GM12873 (cell line): Measurements from ENCODE around the gene HTR1E.

ENCODE experiments used
- CTCF ChIP-seq: IDR thresholded peaks from 2 replicates; pipeline ENCODE4 v1.5.1; 2012; ENCODE audit warnings: low read depth, mild to moderate bottlenecking, moderate library complexity, low read length, control low read depth; ENCODE audit not compliant: insufficient read depth; ENCODE audit errors: missing control alignments

Gene HTR1E

GRCh38 chr6:87012035-87012434 lies 74.7 kb downstream of the HTR1E start:
- no peak for TF ChIP-seq CTCF

- TF ChIP-seq CTCF: no peak
These were observed 75.4 kb downstream of the HTR1E start for GRCh38 chr6:87012743-87013142.

GRCh38 chr6:87016772-87017171 lies 79.4 kb downstream of the HTR1E start:
- no peak for TF ChIP-seq CTCF

- TF ChIP-seq CTCF: no peak
These were observed 89.7 kb downstream of the HTR1E start for GRCh38 chr6:87027021-87027420.

- peak; percentile 55 for TF ChIP-seq CTCF
These were observed 92.5 kb downstream of the HTR1E start for GRCh38 chr6:87029711-87030314.

GRCh38 chr6:87040729-87041128 lies 103.4 kb downstream of the HTR1E start:
- no peak for TF ChIP-seq CTCF

- TF ChIP-seq CTCF: no peak
These were observed 108.3 kb downstream of the HTR1E start for GRCh38 chr6:87045521-87046075.

- TF ChIP-seq CTCF: no peak
These were observed 112.5 kb downstream of the HTR1E start for GRCh38 chr6:87049779-87050178.
